GM12892 (cell line): ENCODE results near the gene OR1D5.

Source experiments
- POLR2A ChIP-seq: IDR thresholded peaks from 2 replicates; pipeline ENCODE4 v1.6.1; 2011; ENCODE audit warnings: low read depth, low read length, control low read depth
- POLR2AphosphoS5 ChIP-seq: IDR thresholded peaks from 2 replicates; pipeline ENCODE4 v1.6.1; 2011; ENCODE audit warnings: low read depth, low read length, control low read depth
- TAF1 ChIP-seq: IDR thresholded peaks from 2 replicates; pipeline ENCODE4 v1.6.1; 2011; ENCODE audit warnings: low read depth, mild to moderate bottlenecking, control low read depth, low read length, borderline replicate concordance

DNA sequence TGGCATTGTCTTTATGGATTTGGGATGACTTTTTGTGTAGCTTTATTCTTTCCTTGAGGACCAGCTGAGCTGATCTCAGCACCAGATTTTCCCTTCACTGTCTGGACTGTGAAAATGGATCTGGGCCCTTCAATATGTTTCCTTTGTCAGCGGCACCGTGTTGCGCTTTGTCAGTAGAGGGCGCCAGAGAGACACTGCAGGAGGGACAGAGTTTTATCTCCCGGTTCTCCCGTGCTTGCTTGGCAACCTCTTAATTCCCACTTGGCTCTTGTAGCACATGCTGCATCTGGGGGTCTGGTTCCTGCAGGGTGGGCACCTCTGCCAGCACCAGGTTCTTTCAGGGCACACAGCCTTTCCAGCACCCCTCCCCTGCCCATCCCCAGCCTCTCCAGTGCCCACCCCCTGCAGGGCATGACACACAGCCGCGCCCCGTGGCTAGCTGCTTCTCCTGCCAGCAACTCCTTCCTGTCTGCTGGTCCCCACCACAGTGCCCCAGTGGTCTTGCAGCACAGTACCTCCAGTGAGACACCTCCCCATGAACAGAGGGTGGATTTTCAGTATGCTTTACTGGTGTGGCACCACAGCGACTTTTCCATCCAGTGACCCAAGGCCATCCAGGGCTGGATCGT lies 19.6 kb downstream of the OR1D5 start:
- TF ChIP-seq POLR2A (no peak), POLR2AphosphoS5 (no peak), TAF1 (no peak)
